HEK293T (cell line): ENCODE measurements around the gene BMPER.

Experiments
- ARNT ChIP-seq: fragments of 450-650 bp; IDR thresholded peaks from 2 replicates; pipeline ENCODE4 v1.6.1; 2017; ENCODE audit warnings: mild to moderate bottlenecking
- FOXA1 ChIP-seq: fragments of 450-650 bp; IDR thresholded peaks from 2 replicates; pipeline ENCODE4 v1.6.1; 2016; ENCODE audit warnings: mild to moderate bottlenecking
- FOXM1 ChIP-seq: fragments of 450-650 bp; IDR thresholded peaks from 2 replicates; pipeline ENCODE4 v1.6.1; 2017; ENCODE audit warnings: mild to moderate bottlenecking, borderline replicate concordance
- LEF1 ChIP-seq: fragments of 450-650 bp; IDR thresholded peaks from 2 replicates; pipeline ENCODE4 v1.6.1; 2017; ENCODE audit warnings: mild to moderate bottlenecking, borderline replicate concordance
- SP1 ChIP-seq: fragments of 450-650 bp; IDR thresholded peaks from 2 replicates; pipeline ENCODE4 v1.6.1; 2017
- TARDBP ChIP-seq: fragments of 450-650 bp; IDR thresholded peaks from 2 replicates; pipeline ENCODE4 v1.6.1; 2016
- ZNF384 ChIP-seq: fragments of 450-650 bp; IDR thresholded peaks from 2 replicates; pipeline ENCODE4 v1.6.1; 2016

GRCh38 chr7:34069676-34070075 lies 164.3 kb downstream of the BMPER start:
- TF ChIP-seq FOXA1 = no peak
- TF ChIP-seq LEF1 = no peak
- no peak for TF ChIP-seq SP1
- TF ChIP-seq ARNT = no peak
- no peak for TF ChIP-seq FOXM1
- no peak for TF ChIP-seq ZNF384
- no peak for TF ChIP-seq TARDBP
